Activated naive CD4-positive, alpha-beta T cell treated with anti-CD3 and anti-CD28 coated beads, Interleukin-2, amount 10 ng/mL, durations not matched to agents 7 days and 5 days (primary cell): ENCODE data around the gene SEMA3G.

ENCODE experiments used
- CTCF ChIA-PET: fragments of 350-600 bp; sonication (Branson Sonifier 250); formaldehyde crosslinking; loops from one replicate; lab custom pipeline; 2021; ENCODE audit warnings: antibody characterized with exemption; lab: Charles Lee
- DNase-seq: peaks from one replicate; pipeline ENCODE4 v3.0.0-alpha.2; 2020
- H3K27ac Mint-ChIP-seq: one replicate; pipeline ENCODE4 v1.8.0; 2021; ENCODE audit warnings: mild to moderate bottlenecking, moderate library complexity, mixed read lengths
- H3K27me3 Mint-ChIP-seq: one replicate; pipeline ENCODE4 v1.8.0; 2021; ENCODE audit warnings: mild to moderate bottlenecking, mixed read lengths
- H3K36me3 Mint-ChIP-seq: one replicate; pipeline ENCODE4 v1.8.0; 2021; ENCODE audit warnings: mixed read lengths
- H3K4me1 Mint-ChIP-seq: one replicate; pipeline ENCODE4 v1.8.0; 2021; ENCODE audit warnings: mixed read lengths
- H3K4me3 Mint-ChIP-seq: one replicate; pipeline ENCODE4 v1.8.0; 2021; ENCODE audit warnings: mild to moderate bottlenecking, moderate library complexity, mixed read lengths
- H3K9me3 Mint-ChIP-seq: one replicate; pipeline ENCODE4 v1.8.0; 2021; ENCODE audit warnings: mixed read lengths

SEMA3G gene

DNA sequence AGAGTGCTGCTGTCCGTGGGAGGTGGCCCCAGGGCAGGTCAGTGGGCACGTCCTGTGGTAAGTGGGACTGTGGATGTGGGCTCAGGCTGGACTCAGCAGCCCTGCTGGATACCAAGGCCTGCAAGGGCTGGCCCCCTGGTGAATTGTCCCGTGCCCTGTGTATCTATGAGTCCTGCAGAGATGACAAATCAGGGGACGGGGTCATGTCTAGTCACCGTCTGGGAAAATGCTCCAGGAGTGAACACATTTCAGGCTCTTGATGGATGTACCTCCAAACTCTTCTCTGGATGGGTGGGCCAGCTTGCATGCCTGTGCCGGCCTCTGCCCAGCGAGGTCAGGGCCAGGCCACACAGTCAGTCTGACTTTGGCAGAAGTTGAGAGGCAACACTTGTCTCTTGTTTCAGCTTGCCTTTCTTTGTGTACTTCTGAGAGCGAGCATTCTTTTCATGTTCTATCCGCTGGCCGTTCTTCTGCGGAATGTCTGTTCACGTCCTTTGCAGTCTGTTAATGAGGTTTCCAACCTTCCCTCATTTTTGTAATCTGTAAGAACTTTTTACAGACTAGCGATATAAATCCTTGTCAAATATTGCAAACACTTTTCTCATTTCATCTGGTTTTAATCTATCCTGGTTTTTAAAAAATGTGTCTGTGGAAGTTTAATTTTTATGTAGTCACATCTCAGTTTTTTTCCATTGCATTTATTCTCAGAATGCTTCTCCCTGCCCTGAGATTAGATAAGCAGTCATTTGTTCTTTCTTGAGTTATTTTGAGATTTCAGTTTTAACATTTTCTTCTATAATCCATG, 38.9 kb upstream of the SEMA3G start:
- Mint-ChIP-seq H3K4me3 (no peak overlapping the region), H3K27ac (no peak overlapping the region), H3K4me1 (no peaks in the 10 kb centered on the region), H3K9me3 (no peaks in the 10 kb centered on the region), H3K27me3 (no peaks in the 10 kb centered on the region), H3K36me3 (peaks cover 28% of the 10 kb centered on the region)
- CTCF ChIA-PET: interaction anchor here (0.7 kb wide), 1 partner anchor 99 kb away, joined by 3 read pairs; no protein-coding TSS in a partner anchor
- no peak for DNase-seq

- no peak overlapping the region for H3K4me3 Mint-ChIP-seq
- no peak for DNase-seq
- H3K9me3 Mint-ChIP-seq: no peaks in the 10 kb centered on the region
- no peaks in the 10 kb centered on the region for H3K27me3 Mint-ChIP-seq
- no peaks in the 10 kb centered on the region for H3K4me1 Mint-ChIP-seq
- peaks cover 30% of the 10 kb centered on the region for H3K36me3 Mint-ChIP-seq
- no peak overlapping the region for H3K27ac Mint-ChIP-seq
- CTCF ChIA-PET: interaction anchor here (0.7 to 1.2 kb wide), 3 partner anchors 9 to 26 kb away, joined by 3 read pairs; no protein-coding TSS in a partner anchor
These were observed 38.2 kb upstream of the SEMA3G start for GRCh38 chr3:52483081-52483480.

DNA sequence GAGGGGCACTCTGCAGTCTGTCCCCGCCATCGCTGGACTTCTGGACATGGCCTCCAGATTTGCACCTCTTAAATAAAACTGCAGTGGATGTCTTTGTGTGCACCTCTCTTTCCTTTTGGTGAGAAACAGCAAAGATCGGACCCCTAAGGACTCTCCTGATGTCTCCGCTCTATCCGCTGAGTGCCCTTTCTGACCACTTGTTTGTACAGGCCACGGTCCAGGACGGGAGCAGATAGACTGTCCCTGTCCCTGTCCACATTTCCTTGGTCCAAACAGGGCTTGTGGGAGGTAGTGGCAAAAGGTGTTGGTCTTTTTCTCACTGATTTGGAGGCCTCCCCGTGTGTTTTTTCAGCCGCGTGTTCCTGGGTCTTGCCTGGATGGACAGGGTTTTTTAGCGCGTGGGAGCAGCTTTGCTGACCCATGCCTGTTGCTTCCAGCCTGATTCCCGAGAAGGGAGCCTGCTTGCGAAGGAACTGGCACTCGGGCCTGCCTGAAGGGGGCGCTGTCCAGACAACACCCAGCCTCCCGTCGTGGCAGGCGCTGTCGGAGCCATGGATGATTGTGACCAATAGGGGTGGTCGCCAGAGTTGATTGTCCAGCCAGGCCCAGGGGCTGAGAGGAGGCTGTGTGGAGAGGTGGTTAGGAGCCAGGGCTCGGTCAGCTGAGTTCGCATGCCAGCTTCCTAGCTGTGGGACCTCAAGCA, 37.1 kb upstream of the SEMA3G start:
- Mint-ChIP-seq H3K27me3 (no peaks in the 10 kb centered on the region), H3K4me1 (no peaks in the 10 kb centered on the region), H3K36me3 (peaks cover 30% of the 10 kb centered on the region), H3K9me3 (no peaks in the 10 kb centered on the region), H3K4me3 (no peak overlapping the region), H3K27ac (no peak overlapping the region)
- CTCF ChIA-PET: interaction anchor here (0.6 to 1.2 kb wide), 4 partner anchors 8 to 192 kb away, joined by 3 to 6 read pairs (median 3); no protein-coding TSS in a partner anchor
- no peak for DNase-seq

DNA sequence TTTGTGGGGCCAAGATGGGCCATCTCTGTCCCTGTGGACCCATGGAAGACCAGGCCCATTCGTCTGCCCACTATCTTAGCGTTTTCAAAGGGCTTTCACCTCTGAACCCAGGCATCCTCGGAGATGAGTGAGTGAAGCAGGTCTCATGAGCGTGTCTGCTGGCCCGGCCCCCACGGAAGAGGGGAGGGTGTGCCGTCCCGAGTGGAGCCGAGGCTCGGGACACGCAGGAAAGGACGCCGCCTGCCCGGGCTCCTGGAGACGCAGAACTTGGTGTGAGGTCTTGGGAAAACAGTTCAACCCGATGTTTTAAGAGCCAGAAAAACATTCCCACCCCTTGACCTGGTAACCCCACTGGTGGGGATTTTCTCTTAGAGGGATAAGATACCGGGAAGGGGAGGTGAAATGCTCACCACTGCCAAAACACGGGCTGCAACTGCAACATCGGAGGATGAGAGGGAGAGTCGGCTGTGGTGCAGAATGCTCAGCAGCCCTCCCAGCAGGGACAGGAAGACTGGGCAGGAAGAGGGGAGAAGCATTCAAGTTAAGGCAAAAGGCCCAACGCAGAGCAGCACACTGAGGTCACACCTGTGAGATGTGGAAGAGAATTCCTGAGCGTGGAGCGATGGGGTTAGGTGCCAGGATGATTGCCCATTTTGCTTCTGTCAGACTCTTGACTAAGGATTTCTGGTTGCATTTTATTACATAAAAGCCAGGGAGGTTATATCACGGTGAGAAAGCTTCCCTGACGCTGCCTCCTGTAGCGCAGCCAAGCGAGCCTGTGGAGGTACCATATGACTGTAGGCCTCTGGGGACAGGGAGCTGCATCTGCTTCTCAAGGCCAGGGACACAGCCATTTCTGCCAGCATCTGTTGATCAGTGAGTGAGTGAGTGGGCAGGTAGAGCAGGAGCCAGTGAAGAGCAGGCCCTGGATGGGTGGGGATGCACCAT, 36.1 kb upstream of the SEMA3G start:
- Mint-ChIP-seq H3K36me3 (peaks cover 36% of the 10 kb centered on the region), H3K4me3 (no peak overlapping the region)
- CTCF ChIA-PET: interaction anchor here (0.6 to 1.2 kb wide), 2 partner anchors 9 to 193 kb away, joined by 3 to 6 read pairs; no protein-coding TSS in a partner anchor

GRCh38 chr3:52479877-52480575, 35.1 kb upstream of the SEMA3G start:
- Mint-ChIP-seq H3K9me3 (no peaks in the 10 kb centered on the region), H3K27me3 (no peaks in the 10 kb centered on the region), H3K4me1 (no peaks in the 10 kb centered on the region), H3K36me3 (peaks cover 37% of the 10 kb centered on the region), H3K4me3 (no peak overlapping the region), H3K27ac (no peak overlapping the region)
- DNase-seq: no peak
- CTCF ChIA-PET: no interaction called here

More for the DNA sequence above, 36.1 kb upstream of the SEMA3G start:
- no peaks in the 10 kb centered on the region for H3K27me3 Mint-ChIP-seq
- H3K4me1 Mint-ChIP-seq: no peaks in the 10 kb centered on the region
- no peak for DNase-seq
- peak overlapping the region; percentile 40 for H3K27ac Mint-ChIP-seq
- no peaks in the 10 kb centered on the region for H3K9me3 Mint-ChIP-seq

- peaks cover 39% of the 10 kb centered on the region for H3K36me3 Mint-ChIP-seq
- H3K4me3 Mint-ChIP-seq: no peak overlapping the region
- no peaks in the 10 kb centered on the region for H3K9me3 Mint-ChIP-seq
- no peak overlapping the region for H3K27ac Mint-ChIP-seq
- no peaks in the 10 kb centered on the region for H3K4me1 Mint-ChIP-seq
- H3K27me3 Mint-ChIP-seq: no peaks in the 10 kb centered on the region
- DNase-seq: no peak
- CTCF ChIA-PET: no interaction called here
These were observed 34.4 kb upstream of the SEMA3G start for GRCh38 chr3:52479037-52479876.

DNA sequence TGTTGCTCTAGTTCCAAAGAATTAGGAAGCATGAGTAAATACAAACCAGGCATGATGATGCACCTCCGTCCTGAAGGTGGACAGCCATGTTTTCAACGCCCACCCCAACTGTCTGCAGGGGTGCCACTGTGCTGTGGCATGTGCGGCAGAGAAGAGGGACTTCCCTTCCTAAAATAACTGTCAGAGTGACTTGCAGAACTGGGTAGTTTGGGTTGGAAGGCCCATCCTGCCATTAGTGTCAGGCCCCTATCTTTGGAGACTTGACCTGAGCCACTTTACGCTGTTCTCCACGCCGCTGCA, 32.8 kb upstream of the SEMA3G start:
- Mint-ChIP-seq H3K9me3 (no peaks in the 10 kb centered on the region), H3K27ac (no peak overlapping the region), H3K27me3 (no peaks in the 10 kb centered on the region), H3K36me3 (peaks cover 40% of the 10 kb centered on the region), H3K4me1 (no peaks in the 10 kb centered on the region), H3K4me3 (no peak overlapping the region)
- DNase-seq: no peak
- CTCF ChIA-PET: no interaction called here

- Mint-ChIP-seq H3K9me3 (no peaks in the 10 kb centered on the region), H3K27ac (no peak overlapping the region), H3K36me3 (peaks cover 43% of the 10 kb centered on the region), H3K27me3 (no peaks in the 10 kb centered on the region), H3K4me3 (no peak overlapping the region), H3K4me1 (no peaks in the 10 kb centered on the region)
- DNase-seq: no peak
- CTCF ChIA-PET: no interaction called here
These were observed 32.3 kb upstream of the SEMA3G start for GRCh38 chr3:52477076-52477795.

DNA sequence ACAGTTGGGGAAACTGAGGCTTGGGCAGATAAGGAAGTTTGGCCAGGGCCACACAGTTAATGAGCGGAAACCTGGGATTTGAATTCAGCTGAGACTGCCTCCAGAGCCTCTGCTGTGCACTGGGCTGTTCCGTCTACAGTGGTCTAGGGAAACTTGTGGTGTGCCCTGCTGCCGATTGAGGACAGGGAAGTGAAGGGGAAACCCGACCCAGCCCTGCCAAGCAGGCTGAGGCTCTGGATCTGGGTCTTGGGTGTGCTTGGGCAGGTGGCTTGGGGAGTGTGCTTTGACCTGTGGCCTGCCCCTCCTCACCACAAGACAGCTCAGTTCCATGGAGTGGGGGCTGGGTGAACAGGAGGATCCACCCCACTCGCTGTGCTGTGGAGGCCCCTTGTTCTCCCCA, 28.1 kb upstream of the SEMA3G start:
- Mint-ChIP-seq H3K36me3 (peaks cover 29% of the 10 kb centered on the region), H3K27ac (no peak overlapping the region), H3K4me1 (no peaks in the 10 kb centered on the region), H3K9me3 (no peaks in the 10 kb centered on the region), H3K27me3 (no peaks in the 10 kb centered on the region), H3K4me3 (no peak overlapping the region)
- CTCF ChIA-PET: interaction anchor here (1.1 to 2.2 kb wide), 3 partner anchors 9 to 210 kb away, joined by 3 to 5 read pairs (median 4); no protein-coding TSS in a partner anchor
- no peak for DNase-seq

GRCh38 chr3:52472239-52473000, 27.5 kb upstream of the SEMA3G start:
- no peak overlapping the region for H3K27ac Mint-ChIP-seq
- H3K27me3 Mint-ChIP-seq: no peaks in the 10 kb centered on the region
- no peaks in the 10 kb centered on the region for H3K4me1 Mint-ChIP-seq
- H3K4me3 Mint-ChIP-seq: no peak overlapping the region
- peaks cover 27% of the 10 kb centered on the region for H3K36me3 Mint-ChIP-seq
- DNase-seq: no peak
- CTCF ChIA-PET: interaction anchor here (1.1 to 2.2 kb wide), 3 partner anchors 44 to 211 kb away, joined by 4 to 5 read pairs (median 4); no protein-coding TSS in a partner anchor
- no peaks in the 10 kb centered on the region for H3K9me3 Mint-ChIP-seq

- CTCF ChIA-PET: interaction anchor here (1.1 to 2.2 kb wide), 3 partner anchors 44 to 212 kb away, joined by 4 to 5 read pairs (median 4); no protein-coding TSS in a partner anchor
- Mint-ChIP-seq H3K36me3 (peaks cover 27% of the 10 kb centered on the region), H3K27me3 (no peaks in the 10 kb centered on the region), H3K9me3 (no peaks in the 10 kb centered on the region), H3K4me1 (no peaks in the 10 kb centered on the region), H3K4me3 (no peak overlapping the region), H3K27ac (no peak overlapping the region)
- DNase-seq: peak; percentile 48
These were observed 26.7 kb upstream of the SEMA3G start for GRCh38 chr3:52471371-52472238.
